Testis (tissue), 3 donors: ENCODE measurements around the gene ADGRG3. TPM values are rescaled to one million over a fixed set of nuclear protein-coding genes. Genes with fewer than 3 reads are reported as not detected.

ENCODE experiments used
- DNase-seq: peaks from one replicate; pipeline ENCODE4 v3.0.0-alpha.2; 2019
- H3K27ac ChIP-seq, 2 donors: fragments of 200-600 bp; sonication (generic); one replicate each; pipeline ENCODE4 v1.5.1; 2019
- H3K27me3 ChIP-seq: fragments of 200-600 bp; sonication (generic); one replicate; pipeline ENCODE4 v1.5.1; 2019
- H3K36me3 ChIP-seq: fragments of 200-600 bp; sonication (generic); one replicate; pipeline ENCODE4 v1.5.1; 2017; ENCODE audit warnings: low read depth; ENCODE audit errors: missing control alignments
- H3K4me1 ChIP-seq: fragments of 200-600 bp; sonication (generic); one replicate; pipeline ENCODE4 v1.5.1; 2019
- H3K4me3 ChIP-seq, 2 donors: fragments of 200-600 bp; sonication (generic); one replicate each; pipeline ENCODE4 v1.5.1; 2017 to 2019
- H3K9me3 ChIP-seq: fragments of 200-600 bp; sonication (generic); one replicate; pipeline ENCODE4 v1.5.1; 2017
- POLR2A ChIP-seq: fragments of 450-650 bp; IDR thresholded peaks from one replicate; pipeline ENCODE4 v1.6.1; 2017; ENCODE audit warnings: antibody characterized with exemption, mild to moderate bottlenecking, moderate library complexity
- WGBS, 2 donors: methylation state at CpG; one replicate each; pipeline ENCODE4 v1.1.5; 2018; 5-methylcytosine and 5-hydroxymethylcytosine counted together
- intact Hi-C: fragments of 100-400 bp; cut with DNase I; formaldehyde crosslinking; loops from one replicate; pipeline ENCODE4 v1.15.1; 2023; ENCODE audit warnings: low total_unique reads
- polyA plus RNA-seq: library from polyadenylated mRNA; stranded (reverse); fragments of 350-450 nt; fragmentation: Illumina TruSeq; extraction: RNeasy Lipid Tissue Mini Kit (QIAGEN cat#74804); gene quantifications from one replicate; pipeline ENCODE4 v1.2.3, GENCODE V29; 2014; ENCODE audit warnings: low read depth, low replicate concordance; ENCODE audit not compliant: insufficient read depth
- total RNA-seq, 2 donors: library from RNA; depleted of rRNA; stranded (reverse); fragments of >200 nt; gene quantifications; one replicate each; pipeline ENCODE4 v1.2.3, GENCODE V29; 2016
- TF ChIP-seq, protein P1 (sequence below), 3 experiments: fragments of 450-650 bp in 2 of 3; fragments of 200-600 bp in 1 of 3; sonication (generic) in 1 of 3; IDR thresholded peaks; one replicate each; pipeline ENCODE4 v1.5.1; 2016 to 2019; ENCODE audit warnings: antibody characterized with exemption in 3 of 3, mild to moderate bottlenecking in 2 of 3, moderate library complexity in 1 of 3

The ADGRG3 gene
- total and polyA plus RNA-seq, 3 donors from 2014 or later: 0.37 to 0.82 (median 0.63) TPM

DNA sequence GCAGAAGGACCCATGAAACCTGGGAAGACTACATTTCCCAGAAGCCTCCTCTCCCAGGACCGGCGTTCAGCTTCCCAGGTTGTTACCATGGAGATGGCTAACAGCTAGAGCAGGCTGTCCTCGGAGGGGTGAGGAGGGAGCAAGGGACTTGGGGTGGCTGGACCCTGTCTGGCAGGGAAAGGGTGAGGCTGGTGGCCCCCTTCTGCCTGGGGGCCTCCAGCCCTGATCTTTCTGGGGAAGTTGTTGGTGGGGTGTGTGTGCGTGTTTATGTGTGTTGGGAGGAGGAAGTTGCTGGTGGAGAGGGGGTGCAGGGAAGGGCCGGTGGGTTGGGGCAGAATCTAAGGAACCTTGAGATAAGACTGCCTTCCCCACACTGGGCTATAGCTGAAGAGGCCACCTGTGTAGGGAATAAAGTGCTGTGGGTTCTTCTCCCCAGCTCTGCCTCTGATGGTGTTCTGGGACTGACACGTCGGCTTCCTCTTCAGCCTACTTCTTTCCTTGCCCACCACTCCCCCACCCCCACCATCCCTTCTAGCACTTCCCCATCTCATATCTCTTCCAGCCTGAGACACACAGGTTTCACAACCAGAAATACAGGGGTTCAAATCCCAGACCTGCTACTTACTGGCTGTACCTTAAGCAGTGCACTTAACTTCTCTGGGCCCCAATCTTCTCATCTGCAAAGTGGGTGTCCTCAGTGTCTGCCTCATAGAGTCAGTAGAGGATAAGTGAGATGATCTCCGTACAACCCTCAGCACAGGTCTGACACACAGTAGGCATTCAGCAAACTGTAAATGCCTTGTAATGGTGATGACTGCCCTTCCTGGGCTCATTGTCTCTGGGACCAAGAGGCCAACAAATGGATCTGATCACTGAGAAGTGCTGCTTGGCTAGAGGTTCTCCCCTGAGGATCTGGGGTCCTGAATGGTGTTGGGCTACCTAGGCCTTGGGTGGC lies 26.9 kb downstream of the ADGRG3 start, which contains the start of gene DRC7:
Gene DRC7 (plus strand): TSS at position 82 of the 955 bp plus-strand sequence. CDS start 3,144 bp downstream, outside the sequence.
- H3K9me3 ChIP-seq: no peaks in the 10 kb centered on the region
- no peak within 1 kb of the TSS for H3K27ac ChIP-seq
- DNase-seq: peak; percentile 69
- TF ChIP-seq POLR2A: no peak
- TF ChIP-seq, protein P1, sequence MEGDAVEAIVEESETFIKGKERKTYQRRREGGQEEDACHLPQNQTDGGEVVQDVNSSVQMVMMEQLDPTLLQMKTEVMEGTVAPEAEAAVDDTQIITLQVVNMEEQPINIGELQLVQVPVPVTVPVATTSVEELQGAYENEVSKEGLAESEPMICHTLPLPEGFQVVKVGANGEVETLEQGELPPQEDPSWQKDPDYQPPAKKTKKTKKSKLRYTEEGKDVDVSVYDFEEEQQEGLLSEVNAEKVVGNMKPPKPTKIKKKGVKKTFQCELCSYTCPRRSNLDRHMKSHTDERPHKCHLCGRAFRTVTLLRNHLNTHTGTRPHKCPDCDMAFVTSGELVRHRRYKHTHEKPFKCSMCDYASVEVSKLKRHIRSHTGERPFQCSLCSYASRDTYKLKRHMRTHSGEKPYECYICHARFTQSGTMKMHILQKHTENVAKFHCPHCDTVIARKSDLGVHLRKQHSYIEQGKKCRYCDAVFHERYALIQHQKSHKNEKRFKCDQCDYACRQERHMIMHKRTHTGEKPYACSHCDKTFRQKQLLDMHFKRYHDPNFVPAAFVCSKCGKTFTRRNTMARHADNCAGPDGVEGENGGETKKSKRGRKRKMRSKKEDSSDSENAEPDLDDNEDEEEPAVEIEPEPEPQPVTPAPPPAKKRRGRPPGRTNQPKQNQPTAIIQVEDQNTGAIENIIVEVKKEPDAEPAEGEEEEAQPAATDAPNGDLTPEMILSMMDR (IDR thresholded peaks at IDR 0.05): no peak
- 45 to 59% methylated on average over 6 to 8 of the region's 8 CpGs for WGBS, 2 donors
- peaks cover 4% of the 10 kb centered on the region for H3K4me1 ChIP-seq
- intact Hi-C loops: no loop called here
- H3K27me3 ChIP-seq: no peaks in the 10 kb centered on the region
- no peak within 1 kb of the TSS for H3K4me3 ChIP-seq
- H3K36me3 ChIP-seq: no peaks in the 10 kb centered on the region

DNA sequence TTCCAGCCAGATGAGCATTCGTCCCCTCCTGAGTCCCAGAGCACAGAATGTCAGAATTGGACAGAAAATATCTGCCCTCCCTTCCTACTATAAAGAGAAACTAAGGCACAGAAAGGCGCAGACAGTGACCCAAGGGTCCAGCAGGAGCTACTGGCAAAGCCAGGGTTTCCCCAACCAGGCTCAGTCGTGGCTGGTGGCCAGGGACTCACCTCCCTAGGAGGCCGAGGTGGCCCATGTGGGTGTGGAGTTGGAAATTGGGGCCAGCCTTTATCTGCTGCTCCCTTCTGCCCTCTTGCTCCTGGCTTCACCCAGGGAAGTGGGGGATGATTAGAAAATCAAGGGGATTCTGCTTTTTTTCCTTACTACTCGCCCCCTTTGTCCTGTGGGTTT lies 27.6 kb downstream of the ADGRG3 start:
- Histone ChIP-seq H3K27ac (no peak overlapping the region), H3K4me1 (peaks cover 5% of the 10 kb centered on the region), H3K4me3 (no peak overlapping the region), H3K27me3 (no peaks in the 10 kb centered on the region), H3K36me3 (no peaks in the 10 kb centered on the region), H3K9me3 (no peaks in the 10 kb centered on the region)
- 78 to 80% methylated on average over 4 to 5 of the region's 5 CpGs for WGBS, 2 donors
- TF ChIP-seq, protein P1 (IDR thresholded peaks at IDR 0.05): no peak
- TF ChIP-seq POLR2A: no peak
- intact Hi-C loops: no loop called here
- no peak for DNase-seq

DNA sequence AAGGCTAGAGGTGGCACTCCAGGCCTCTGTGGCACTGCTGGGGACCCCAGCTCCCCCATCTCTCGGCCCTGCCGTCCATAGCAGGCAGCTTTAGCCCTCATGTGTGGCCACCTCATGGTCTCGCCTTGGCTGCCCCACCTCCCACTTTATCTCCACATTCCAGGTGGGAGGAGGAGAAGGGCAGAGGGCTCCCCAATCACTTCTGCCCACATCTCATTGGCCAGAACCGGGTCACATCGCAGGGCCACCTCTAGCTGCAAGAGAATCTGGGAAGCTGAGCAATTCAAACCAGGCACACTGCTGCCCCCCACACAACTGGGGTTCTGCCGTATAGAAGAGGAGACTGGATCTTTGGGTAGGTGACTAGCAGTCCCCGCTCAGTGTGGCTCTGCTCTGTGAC lies 28.1 kb downstream of the ADGRG3 start:
- no peaks in the 10 kb centered on the region for H3K36me3 ChIP-seq
- intact Hi-C loops: no loop called here
- H3K27ac ChIP-seq: no peak overlapping the region
- TF ChIP-seq, protein P1 (IDR thresholded peaks at IDR 0.05): no peak
- no peak for TF ChIP-seq POLR2A
- no peaks in the 10 kb centered on the region for H3K27me3 ChIP-seq
- peaks cover 10% of the 10 kb centered on the region for H3K4me1 ChIP-seq
- no peak overlapping the region for H3K4me3 ChIP-seq
- no peaks in the 10 kb centered on the region for H3K9me3 ChIP-seq
- DNase-seq: no peak
- 89 to 92% methylated on average over 7 of the region's 7 CpGs for WGBS, 2 donors

DNA sequence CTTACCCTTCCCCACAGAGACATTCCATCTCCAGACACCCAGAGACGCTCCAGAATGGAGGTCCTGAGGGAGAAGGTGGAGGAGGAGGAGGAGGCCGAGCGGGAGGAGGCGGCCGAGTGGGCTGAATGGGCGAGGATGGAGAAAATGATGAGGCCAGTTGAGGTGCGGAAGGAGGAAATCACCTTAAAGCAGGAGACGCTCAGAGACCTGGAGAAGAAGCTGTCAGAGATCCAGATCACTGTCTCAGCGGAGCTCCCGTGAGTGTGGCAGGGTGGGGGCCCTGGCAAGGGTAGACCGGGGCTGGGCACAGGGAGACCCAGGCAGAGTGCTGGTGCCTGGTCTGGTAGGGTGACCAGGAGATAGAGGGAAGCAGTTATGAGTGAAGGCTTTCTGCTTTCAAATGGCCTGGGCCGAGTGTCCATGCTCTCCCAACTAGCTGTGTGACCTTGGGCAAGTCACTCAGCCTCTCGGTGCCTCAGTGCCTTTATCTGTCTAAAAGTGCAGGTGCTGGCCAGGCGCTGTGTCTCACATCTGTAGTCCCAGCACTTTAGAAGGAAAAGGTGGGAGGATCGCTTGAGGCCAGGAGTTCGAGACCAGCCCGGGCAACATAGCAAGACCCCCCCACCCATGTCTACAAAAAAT lies 29.9 kb downstream of the ADGRG3 start:
- intact Hi-C loops: no loop called here
- 93 to 95% methylated on average over 12 to 17 of the region's 17 CpGs for WGBS, 2 donors
- no peak for DNase-seq

More for the DNA sequence above, 29.9 kb downstream of the ADGRG3 start:
- no peaks in the 10 kb centered on the region for H3K27me3 ChIP-seq
- TF ChIP-seq, protein P1 (IDR thresholded peaks at IDR 0.05): no peak
- TF ChIP-seq POLR2A: no peak
- no peaks in the 10 kb centered on the region for H3K36me3 ChIP-seq
- H3K9me3 ChIP-seq: no peaks in the 10 kb centered on the region
- no peak overlapping the region for H3K27ac ChIP-seq
- H3K4me1 ChIP-seq: peaks cover 11% of the 10 kb centered on the region
- no peak overlapping the region for H3K4me3 ChIP-seq
